GM23248 (cell line): ENCODE results near the gene KLRC4.

ENCODE experiments used
- EZH2 ChIP-seq: fragments of 200-600 bp; sonication (generic); IDR thresholded peaks from 2 replicates; pipeline ENCODE4 v1.6.1; 2018; ENCODE audit warnings: antibody characterized with exemption, mild to moderate bottlenecking; ENCODE audit not compliant: insufficient read depth, poor library complexity, severe bottlenecking
- EZH2phosphoT487 ChIP-seq: fragments of 200-600 bp; sonication (generic); IDR thresholded peaks from 2 replicates; pipeline ENCODE4 v1.6.1; 2018; ENCODE audit warnings: antibody characterized with exemption, moderate library complexity, mild to moderate bottlenecking, low read depth; ENCODE audit not compliant: insufficient read depth

GRCh38 chr12:10361622-10362021, 47.9 kb downstream of the KLRC4 start:
- TF ChIP-seq EZH2 (no peak), EZH2phosphoT487 (no peak)
